ENCODE data around the gene SAXO1. TPM values are rescaled to one million over a fixed set of nuclear protein-coding genes. Genes with fewer than 3 reads are reported as not detected.

The SAXO1 gene
- total and polyA plus RNA-seq, 4 experiments from 2014 or later, result 0.09 to 1.0 (median 0.32) TPM

GRCh38 chr9:18905883-18906629 lies 127.0 kb downstream of the SAXO1 start:
- POLR2A ChIA-PET (ENCODE audit: partially characterized antibody), result no interaction called here
- DNase-seq, result no peak
- Mint-ChIP-seq H3K27ac (no peak overlapping the region), H3K4me3 (no peak overlapping the region), H3K4me1 (no peaks in the 10 kb centered on the region), H3K36me3 (no peaks in the 10 kb centered on the region), H3K9me3 (peaks cover 2 to 25% (median 15%) of the 10 kb centered on the region in 8 donors), H3K27me3 (peaks cover 1 to 5% of the 10 kb centered on the region in 2 donors)
- intact Hi-C loops (cut with micrococcal nuclease), result no loop called here
- Histone ChIP-seq H3K4me3 (ENCODE audit: low read length in 2 of 2) (no peak overlapping the region), H3K4me1 (ENCODE audit: insufficient read depth, low read length) (no peaks in the 10 kb centered on the region), H3K27me3 (ENCODE audit: insufficient read depth, low read length) (no peaks in the 10 kb centered on the region), H3K27ac (ENCODE audit: low read depth, low read length) (no peak overlapping the region), H3K36me3 (ENCODE audit: insufficient read depth, low read length) (no peaks in the 10 kb centered on the region), H3K9me3 (ENCODE audit: control insufficient read depth in 1 of 2, low read length in 2 of 2) (no peaks in the 10 kb centered on the region)
- CTCF ChIA-PET (ENCODE audit: partially characterized antibody), result no interaction called here

- H3K27ac ChIP-seq (ENCODE audit: low read depth, low read length), result no peak overlapping the region
- no peak for DNase-seq
- H3K9me3 Mint-ChIP-seq, result peaks cover 4 to 30% (median 16%) of the 10 kb centered on the region in 8 donors
- intact Hi-C loops (cut with micrococcal nuclease), result no loop called here
- H3K27me3 Mint-ChIP-seq, result peaks cover 1 to 5% of the 10 kb centered on the region in 2 donors
- no peak overlapping the region for H3K4me3 ChIP-seq (ENCODE audit: low read length in 2 of 2)
- no peaks in the 10 kb centered on the region for H3K4me1 ChIP-seq (ENCODE audit: insufficient read depth, low read length)
- H3K4me1 Mint-ChIP-seq, result no peaks in the 10 kb centered on the region
- H3K36me3 Mint-ChIP-seq, result no peaks in the 10 kb centered on the region
- H3K36me3 ChIP-seq (ENCODE audit: insufficient read depth, low read length), result no peaks in the 10 kb centered on the region
- H3K4me3 Mint-ChIP-seq, result no peak overlapping the region
- H3K9me3 ChIP-seq (ENCODE audit: control insufficient read depth in 1 of 2, low read length in 2 of 2), result no peaks in the 10 kb centered on the region
- H3K27ac Mint-ChIP-seq, result no peak overlapping the region
- ChIA-PET CTCF (ENCODE audit: partially characterized antibody) (no interaction called here), POLR2A (ENCODE audit: partially characterized antibody) (no interaction called here)
- H3K27me3 ChIP-seq (ENCODE audit: insufficient read depth, low read length), result no peaks in the 10 kb centered on the region
These were observed 127.8 kb downstream of the SAXO1 start for GRCh38 chr9:18905028-18905882.

GRCh38 chr9:18903450-18903849 lies 129.6 kb downstream of the SAXO1 start:
- Histone ChIP-seq H3K27me3 (ENCODE audit: insufficient read depth, low read length) (no peaks in the 10 kb centered on the region), H3K4me1 (ENCODE audit: insufficient read depth, low read length) (no peaks in the 10 kb centered on the region), H3K9me3 (ENCODE audit: control insufficient read depth in 1 of 2, low read length in 2 of 2) (no peaks in the 10 kb centered on the region), H3K27ac (ENCODE audit: low read depth, low read length) (no peak overlapping the region), H3K4me3 (ENCODE audit: low read length in 2 of 2) (no peak overlapping the region), H3K36me3 (ENCODE audit: insufficient read depth, low read length) (no peaks in the 10 kb centered on the region)
- Mint-ChIP-seq H3K9me3 (peaks cover 7 to 47% (median 23%) of the 10 kb centered on the region in 8 donors), H3K27me3 (peaks cover 0 to 2% of the 10 kb centered on the region in 2 donors), H3K4me3 (no peak overlapping the region), H3K36me3 (peaks cover 0 to 1% of the 10 kb centered on the region in 2 donors), H3K27ac (no peak overlapping the region), H3K4me1 (no peaks in the 10 kb centered on the region)
- ChIA-PET POLR2A (ENCODE audit: partially characterized antibody) (no interaction called here), CTCF (ENCODE audit: partially characterized antibody) (no interaction called here)
- DNase-seq, result no peak
- intact Hi-C loops (cut with micrococcal nuclease), result no loop called here

GRCh38 chr9:18896531-18897179 lies 136.4 kb downstream of the SAXO1 start:
- peak in 1 of 5 donors; percentile 1 for DNase-seq
- intact Hi-C loops (cut with micrococcal nuclease), result no loop called here
- Histone ChIP-seq H3K9me3 (ENCODE audit: control insufficient read depth in 1 of 2, low read length in 2 of 2) (peaks cover 0 to 5% of the 10 kb centered on the region in 2 donors), H3K36me3 (ENCODE audit: insufficient read depth, low read length) (no peaks in the 10 kb centered on the region), H3K4me3 (ENCODE audit: low read length in 2 of 2) (no peak overlapping the region), H3K27ac (ENCODE audit: low read depth, low read length) (no peak overlapping the region), H3K27me3 (ENCODE audit: insufficient read depth, low read length) (no peaks in the 10 kb centered on the region), H3K4me1 (ENCODE audit: insufficient read depth, low read length) (peaks cover 7% of the 10 kb centered on the region)
- peaks cover 0 to 10% (median 4%) of the 10 kb centered on the region in 4 donors for H3K4me1 Mint-ChIP-seq
- H3K36me3 Mint-ChIP-seq, result peaks cover 3 to 12% of the 10 kb centered on the region in 2 donors
- ChIA-PET POLR2A (ENCODE audit: partially characterized antibody) (no interaction called here), CTCF (ENCODE audit: partially characterized antibody) (no interaction called here)
- peak overlapping the region in 2 of 7 donors; percentile 13 to 21 for H3K27ac Mint-ChIP-seq
- H3K27me3 Mint-ChIP-seq, result peaks cover 0 to 1% of the 10 kb centered on the region in 2 donors
- no peak overlapping the region for H3K4me3 Mint-ChIP-seq
- H3K9me3 Mint-ChIP-seq, result peaks cover 6 to 59% (median 34%) of the 10 kb centered on the region in 8 donors

GRCh38 chr9:18896004-18896403 lies 137.0 kb downstream of the SAXO1 start:
- no peak overlapping the region for H3K4me3 ChIP-seq (ENCODE audit: low read length in 2 of 2)
- peaks cover 7% of the 10 kb centered on the region for H3K4me1 ChIP-seq (ENCODE audit: insufficient read depth, low read length)
- Mint-ChIP-seq H3K27ac (peak overlapping the region in 1 of 7 donors; percentile 21), H3K4me3 (no peak overlapping the region), H3K9me3 (peaks cover 6 to 55% (median 34%) of the 10 kb centered on the region in 8 donors), H3K4me1 (peaks cover 0 to 10% (median 4%) of the 10 kb centered on the region in 4 donors), H3K36me3 (peaks cover 3 to 12% of the 10 kb centered on the region in 2 donors), H3K27me3 (peaks cover 0 to 1% of the 10 kb centered on the region in 2 donors)
- H3K27ac ChIP-seq (ENCODE audit: low read depth, low read length), result no peak overlapping the region
- no peaks in the 10 kb centered on the region for H3K36me3 ChIP-seq (ENCODE audit: insufficient read depth, low read length)
- ChIA-PET POLR2A (ENCODE audit: partially characterized antibody) (no interaction called here), CTCF (ENCODE audit: partially characterized antibody) (no interaction called here)
- H3K9me3 ChIP-seq (ENCODE audit: control insufficient read depth in 1 of 2, low read length in 2 of 2), result peaks cover 0 to 5% of the 10 kb centered on the region in 2 donors
- no peak for DNase-seq
- H3K27me3 ChIP-seq (ENCODE audit: insufficient read depth, low read length), result no peaks in the 10 kb centered on the region
- intact Hi-C loops (cut with micrococcal nuclease), result no loop called here

- no peak overlapping the region for H3K27ac Mint-ChIP-seq
- intact Hi-C loops (cut with micrococcal nuclease), result no loop called here
These were observed 139.5 kb downstream of the SAXO1 start for GRCh38 chr9:18893491-18893890.

GRCh38 chr9:18893046-18893445 lies 140.0 kb downstream of the SAXO1 start:
- Histone ChIP-seq H3K27ac (ENCODE audit: low read depth, low read length) (no peak overlapping the region), H3K27me3 (ENCODE audit: insufficient read depth, low read length) (no peaks in the 10 kb centered on the region), H3K4me1 (ENCODE audit: insufficient read depth, low read length) (peaks cover 7% of the 10 kb centered on the region), H3K9me3 (ENCODE audit: control insufficient read depth in 1 of 2, low read length in 2 of 2) (peaks cover 0 to 5% of the 10 kb centered on the region in 2 donors), H3K4me3 (ENCODE audit: low read length in 2 of 2) (no peak overlapping the region), H3K36me3 (ENCODE audit: insufficient read depth, low read length) (no peaks in the 10 kb centered on the region)
- ChIA-PET POLR2A (ENCODE audit: partially characterized antibody) (no interaction called here), CTCF (ENCODE audit: partially characterized antibody) (no interaction called here)
- intact Hi-C loops (cut with micrococcal nuclease), result no loop called here
- H3K36me3 Mint-ChIP-seq, result peaks cover 2 to 12% of the 10 kb centered on the region in 2 donors
- no peak overlapping the region for H3K27ac Mint-ChIP-seq
- peaks cover 0 to 10% (median 4%) of the 10 kb centered on the region in 4 donors for H3K4me1 Mint-ChIP-seq
- no peak overlapping the region for H3K4me3 Mint-ChIP-seq
- H3K9me3 Mint-ChIP-seq, result peaks cover 2 to 30% (median 22%) of the 10 kb centered on the region in 8 donors
- DNase-seq, result no peak
- peaks cover 1 to 3% of the 10 kb centered on the region in 2 donors for H3K27me3 Mint-ChIP-seq

More at GRCh38 chr9:18893491-18893890, 139.5 kb downstream of the SAXO1 start:
- no peak for DNase-seq
- Mint-ChIP-seq H3K27me3 (peaks cover 1 to 3% of the 10 kb centered on the region in 2 donors), H3K4me1 (peaks cover 0 to 10% (median 4%) of the 10 kb centered on the region in 4 donors), H3K4me3 (no peak overlapping the region), H3K9me3 (peaks cover 2 to 34% (median 25%) of the 10 kb centered on the region in 8 donors), H3K36me3 (peaks cover 2 to 12% of the 10 kb centered on the region in 2 donors)
- ChIA-PET POLR2A (ENCODE audit: partially characterized antibody) (no interaction called here), CTCF (ENCODE audit: partially characterized antibody) (no interaction called here)
- Histone ChIP-seq H3K4me3 (ENCODE audit: low read length in 2 of 2) (no peak overlapping the region), H3K27ac (ENCODE audit: low read depth, low read length) (no peak overlapping the region), H3K9me3 (ENCODE audit: control insufficient read depth in 1 of 2, low read length in 2 of 2) (peaks cover 0 to 5% of the 10 kb centered on the region in 2 donors), H3K36me3 (ENCODE audit: insufficient read depth, low read length) (no peaks in the 10 kb centered on the region), H3K27me3 (ENCODE audit: insufficient read depth, low read length) (no peaks in the 10 kb centered on the region), H3K4me1 (ENCODE audit: insufficient read depth, low read length) (peaks cover 7% of the 10 kb centered on the region)
